ENCODE results near the gene SCN5A.

- TF ChIP-seq, protein P1, sequence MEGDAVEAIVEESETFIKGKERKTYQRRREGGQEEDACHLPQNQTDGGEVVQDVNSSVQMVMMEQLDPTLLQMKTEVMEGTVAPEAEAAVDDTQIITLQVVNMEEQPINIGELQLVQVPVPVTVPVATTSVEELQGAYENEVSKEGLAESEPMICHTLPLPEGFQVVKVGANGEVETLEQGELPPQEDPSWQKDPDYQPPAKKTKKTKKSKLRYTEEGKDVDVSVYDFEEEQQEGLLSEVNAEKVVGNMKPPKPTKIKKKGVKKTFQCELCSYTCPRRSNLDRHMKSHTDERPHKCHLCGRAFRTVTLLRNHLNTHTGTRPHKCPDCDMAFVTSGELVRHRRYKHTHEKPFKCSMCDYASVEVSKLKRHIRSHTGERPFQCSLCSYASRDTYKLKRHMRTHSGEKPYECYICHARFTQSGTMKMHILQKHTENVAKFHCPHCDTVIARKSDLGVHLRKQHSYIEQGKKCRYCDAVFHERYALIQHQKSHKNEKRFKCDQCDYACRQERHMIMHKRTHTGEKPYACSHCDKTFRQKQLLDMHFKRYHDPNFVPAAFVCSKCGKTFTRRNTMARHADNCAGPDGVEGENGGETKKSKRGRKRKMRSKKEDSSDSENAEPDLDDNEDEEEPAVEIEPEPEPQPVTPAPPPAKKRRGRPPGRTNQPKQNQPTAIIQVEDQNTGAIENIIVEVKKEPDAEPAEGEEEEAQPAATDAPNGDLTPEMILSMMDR (IDR thresholded peaks at IDR 0.05): no peak
- TF ChIP-seq POLR2A (IDR thresholded peaks at IDR 0.05; ENCODE audit: low read depth): no peak
Observed at GRCh38 chr3:38563886-38564270, 85.6 kb downstream of the SCN5A start.
